DND-41 (cell line): ENCODE results near the gene KCNE5.
"Not testable (repeated sequence)": the region's sequence is repeated elsewhere in the genome, so short reads cannot be mapped to it uniquely, and the experiment has no call there.

Experiments
- EZH2 ChIP-seq: IDR thresholded peaks from 3 replicates; pipeline ENCODE4 v1.6.1; 2012; ENCODE audit warnings: borderline replicate concordance, low read depth, mild to moderate bottlenecking, moderate library complexity, low read length, inconsistent platforms; ENCODE audit not compliant: severe bottlenecking
- TF ChIP-seq, protein P1 (sequence below): IDR thresholded peaks from 2 replicates; pipeline ENCODE4 v1.5.1; 2012; ENCODE audit warnings: borderline replicate concordance, low read length, moderate library complexity, mild to moderate bottlenecking; ENCODE audit not compliant: poor library complexity, severe bottlenecking; ENCODE audit errors: extremely low read depth

DNA sequence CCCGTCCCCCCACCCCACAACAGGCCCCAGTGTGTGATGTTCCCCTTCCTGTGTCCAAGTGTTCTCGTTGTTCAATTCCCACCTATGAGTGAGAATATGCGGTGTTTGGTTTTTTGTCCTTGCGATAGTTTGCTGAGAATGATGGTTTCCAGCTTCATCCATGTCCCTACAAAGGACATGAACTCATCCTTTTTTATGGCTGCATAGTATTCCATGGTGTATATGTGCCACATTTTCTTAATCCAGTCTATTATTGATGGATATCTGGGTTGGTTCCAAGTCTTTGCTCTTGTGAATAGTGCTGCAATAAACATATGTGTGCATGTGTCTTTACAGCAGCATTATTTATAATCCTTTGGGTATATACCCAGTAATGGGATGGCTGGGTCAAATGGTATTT is 32.4 kb upstream of the KCNE5 start:
- TF ChIP-seq, protein P1, sequence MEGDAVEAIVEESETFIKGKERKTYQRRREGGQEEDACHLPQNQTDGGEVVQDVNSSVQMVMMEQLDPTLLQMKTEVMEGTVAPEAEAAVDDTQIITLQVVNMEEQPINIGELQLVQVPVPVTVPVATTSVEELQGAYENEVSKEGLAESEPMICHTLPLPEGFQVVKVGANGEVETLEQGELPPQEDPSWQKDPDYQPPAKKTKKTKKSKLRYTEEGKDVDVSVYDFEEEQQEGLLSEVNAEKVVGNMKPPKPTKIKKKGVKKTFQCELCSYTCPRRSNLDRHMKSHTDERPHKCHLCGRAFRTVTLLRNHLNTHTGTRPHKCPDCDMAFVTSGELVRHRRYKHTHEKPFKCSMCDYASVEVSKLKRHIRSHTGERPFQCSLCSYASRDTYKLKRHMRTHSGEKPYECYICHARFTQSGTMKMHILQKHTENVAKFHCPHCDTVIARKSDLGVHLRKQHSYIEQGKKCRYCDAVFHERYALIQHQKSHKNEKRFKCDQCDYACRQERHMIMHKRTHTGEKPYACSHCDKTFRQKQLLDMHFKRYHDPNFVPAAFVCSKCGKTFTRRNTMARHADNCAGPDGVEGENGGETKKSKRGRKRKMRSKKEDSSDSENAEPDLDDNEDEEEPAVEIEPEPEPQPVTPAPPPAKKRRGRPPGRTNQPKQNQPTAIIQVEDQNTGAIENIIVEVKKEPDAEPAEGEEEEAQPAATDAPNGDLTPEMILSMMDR = not testable (repeated sequence)
- not testable (repeated sequence) for TF ChIP-seq EZH2
